Endothelial cell of umbilical vein (primary cell): ENCODE measurements around the gene SMTNL2.

Source experiments
- EZH2 ChIP-seq: IDR thresholded peaks from 2 replicates; pipeline ENCODE4 v1.6.1; 2012; ENCODE audit warnings: borderline replicate concordance, low read depth, mild to moderate bottlenecking, moderate library complexity, low read length, inconsistent platforms; ENCODE audit not compliant: severe bottlenecking
- FOS ChIP-seq: IDR thresholded peaks from 2 replicates; pipeline ENCODE4 v1.6.1; 2011; ENCODE audit warnings: mild to moderate bottlenecking, low read length, moderate library complexity, borderline replicate concordance; ENCODE audit not compliant: insufficient read depth
- POLR2A ChIP-seq: IDR thresholded peaks from 2 replicates; pipeline ENCODE4 v1.6.1; 2012; ENCODE audit warnings: low read depth, mild to moderate bottlenecking, control low read depth, low read length
- POLR2AphosphoS5 ChIP-seq: IDR thresholded peaks from 2 replicates; pipeline ENCODE4 v1.6.1; 2012; ENCODE audit warnings: low read depth, mild to moderate bottlenecking, control low read depth, low read length, moderate library complexity; ENCODE audit not compliant: insufficient read depth
- TF ChIP-seq, protein P1 (sequence below), 2 donors: IDR thresholded peaks; 1 replicate in 1 of 2; 2 replicates in 1 of 2; pipeline ENCODE4 v1.5.1; 2011; ENCODE audit warnings: low read length in 2 of 2, mild to moderate bottlenecking in 2 of 2, moderate library complexity in 2 of 2, control low read depth in 1 of 2, inconsistent platforms in 1 of 2, low read depth in 1 of 2; ENCODE audit not compliant: insufficient read depth in 1 of 2; ENCODE audit errors: extremely low read depth in 1 of 2

DNA sequence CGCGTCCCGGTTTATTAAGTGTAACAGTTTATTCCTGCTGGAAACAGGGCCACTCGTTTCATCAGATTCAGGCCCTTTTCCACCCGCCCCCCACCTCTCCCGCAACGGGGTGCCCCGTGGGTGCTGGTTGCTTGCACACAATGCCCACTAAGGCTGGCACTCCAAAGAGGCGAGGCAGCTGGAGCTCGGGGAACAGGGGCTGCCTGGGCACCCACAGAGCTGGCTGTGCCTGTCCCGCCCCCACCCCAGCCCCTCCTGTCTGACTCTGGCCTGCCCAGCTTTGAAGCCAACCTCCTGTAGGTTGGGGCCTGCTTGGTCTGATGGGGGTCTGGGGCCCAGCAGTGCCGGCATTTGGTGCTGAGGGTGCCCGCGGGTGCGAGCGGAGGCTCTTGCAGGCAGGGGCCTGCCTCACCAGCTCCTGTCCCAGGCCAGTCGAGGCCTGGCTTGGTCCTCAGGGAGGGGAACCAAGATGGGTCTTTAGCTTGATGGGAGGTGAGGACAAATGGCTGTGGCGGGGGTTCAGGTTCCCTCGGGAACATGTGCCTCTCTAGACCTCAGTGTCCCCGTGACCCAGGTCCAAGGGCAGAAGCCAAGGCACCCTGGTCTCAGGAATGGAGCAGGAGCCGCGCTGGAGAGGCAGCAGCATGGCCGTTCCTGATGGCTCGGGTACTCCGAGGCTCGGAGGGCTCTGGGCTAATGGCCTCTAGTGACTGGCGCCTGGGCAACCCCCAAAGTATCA lies 49.2 kb upstream of the SMTNL2 start:
- TF ChIP-seq POLR2A (no peak), EZH2 (no peak), FOS (no peak), POLR2AphosphoS5 (no peak)
- TF ChIP-seq, protein P1, sequence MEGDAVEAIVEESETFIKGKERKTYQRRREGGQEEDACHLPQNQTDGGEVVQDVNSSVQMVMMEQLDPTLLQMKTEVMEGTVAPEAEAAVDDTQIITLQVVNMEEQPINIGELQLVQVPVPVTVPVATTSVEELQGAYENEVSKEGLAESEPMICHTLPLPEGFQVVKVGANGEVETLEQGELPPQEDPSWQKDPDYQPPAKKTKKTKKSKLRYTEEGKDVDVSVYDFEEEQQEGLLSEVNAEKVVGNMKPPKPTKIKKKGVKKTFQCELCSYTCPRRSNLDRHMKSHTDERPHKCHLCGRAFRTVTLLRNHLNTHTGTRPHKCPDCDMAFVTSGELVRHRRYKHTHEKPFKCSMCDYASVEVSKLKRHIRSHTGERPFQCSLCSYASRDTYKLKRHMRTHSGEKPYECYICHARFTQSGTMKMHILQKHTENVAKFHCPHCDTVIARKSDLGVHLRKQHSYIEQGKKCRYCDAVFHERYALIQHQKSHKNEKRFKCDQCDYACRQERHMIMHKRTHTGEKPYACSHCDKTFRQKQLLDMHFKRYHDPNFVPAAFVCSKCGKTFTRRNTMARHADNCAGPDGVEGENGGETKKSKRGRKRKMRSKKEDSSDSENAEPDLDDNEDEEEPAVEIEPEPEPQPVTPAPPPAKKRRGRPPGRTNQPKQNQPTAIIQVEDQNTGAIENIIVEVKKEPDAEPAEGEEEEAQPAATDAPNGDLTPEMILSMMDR (IDR thresholded peaks at IDR 0.05; ENCODE audit: extremely low read depth in 1 of 2, insufficient read depth in 1 of 2, low read depth in 1 of 2, low read length in 2 of 2) = no peak
